ENCODE results near the gene TMEM26. TPM values are rescaled to one million over a fixed set of nuclear protein-coding genes. Genes with fewer than 3 reads are reported as not detected.

The TMEM26 gene
- total RNA-seq, 1 donor = 20.5 TPM

DNA sequence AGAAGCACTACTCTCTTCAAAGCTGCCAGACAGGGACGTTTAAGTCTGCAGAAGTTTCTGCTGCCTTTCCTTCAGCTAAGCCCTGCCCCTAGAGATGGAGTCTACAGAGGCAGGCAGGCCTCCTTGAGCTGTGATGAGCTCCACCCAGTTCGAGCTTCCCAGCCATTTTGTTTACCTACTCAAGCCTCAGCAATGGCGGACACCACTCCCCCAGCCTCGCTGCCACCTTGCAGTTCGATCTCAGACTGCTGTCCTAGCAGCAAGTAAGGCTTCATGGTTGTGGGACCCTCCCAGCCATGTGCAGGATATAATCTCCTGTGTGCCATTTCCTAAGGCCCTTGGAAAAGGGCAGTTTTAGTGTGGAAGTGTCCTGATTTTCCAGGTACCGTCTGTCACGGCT, 74.3 kb downstream of the TMEM26 start:
- no peak overlapping the region for H3K4me3 ChIP-seq (ENCODE audit: low read depth, low read length)
- TF ChIP-seq, protein P1, sequence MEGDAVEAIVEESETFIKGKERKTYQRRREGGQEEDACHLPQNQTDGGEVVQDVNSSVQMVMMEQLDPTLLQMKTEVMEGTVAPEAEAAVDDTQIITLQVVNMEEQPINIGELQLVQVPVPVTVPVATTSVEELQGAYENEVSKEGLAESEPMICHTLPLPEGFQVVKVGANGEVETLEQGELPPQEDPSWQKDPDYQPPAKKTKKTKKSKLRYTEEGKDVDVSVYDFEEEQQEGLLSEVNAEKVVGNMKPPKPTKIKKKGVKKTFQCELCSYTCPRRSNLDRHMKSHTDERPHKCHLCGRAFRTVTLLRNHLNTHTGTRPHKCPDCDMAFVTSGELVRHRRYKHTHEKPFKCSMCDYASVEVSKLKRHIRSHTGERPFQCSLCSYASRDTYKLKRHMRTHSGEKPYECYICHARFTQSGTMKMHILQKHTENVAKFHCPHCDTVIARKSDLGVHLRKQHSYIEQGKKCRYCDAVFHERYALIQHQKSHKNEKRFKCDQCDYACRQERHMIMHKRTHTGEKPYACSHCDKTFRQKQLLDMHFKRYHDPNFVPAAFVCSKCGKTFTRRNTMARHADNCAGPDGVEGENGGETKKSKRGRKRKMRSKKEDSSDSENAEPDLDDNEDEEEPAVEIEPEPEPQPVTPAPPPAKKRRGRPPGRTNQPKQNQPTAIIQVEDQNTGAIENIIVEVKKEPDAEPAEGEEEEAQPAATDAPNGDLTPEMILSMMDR (IDR thresholded peaks at IDR 0.05; ENCODE audit: insufficient read depth, low read length) = no peak
- DNase-seq (ENCODE audit: low read depth) = no peak

DNA sequence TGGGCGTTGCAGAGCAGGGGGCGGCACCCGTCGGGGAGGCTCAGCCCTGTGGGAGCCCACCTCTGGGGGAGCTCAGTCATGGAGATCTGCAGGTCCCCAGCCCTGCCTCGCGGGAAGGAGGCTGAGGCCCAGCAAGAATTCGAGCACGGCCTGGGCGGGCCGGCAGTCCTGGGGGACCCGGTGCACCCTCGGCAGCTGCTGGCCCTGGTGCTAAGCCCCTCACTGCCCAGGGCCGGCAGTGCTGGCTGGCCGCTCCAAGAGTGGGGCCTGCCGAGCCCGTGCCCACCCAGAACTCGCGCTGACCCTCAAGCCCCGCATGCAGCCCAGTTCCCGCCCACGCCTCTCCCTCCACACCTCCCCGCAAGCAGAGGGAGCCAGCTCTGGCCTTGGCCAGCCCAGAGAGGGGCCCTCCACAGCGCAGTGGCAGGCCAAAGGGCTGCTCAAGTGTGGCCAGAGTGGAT, 76.2 kb downstream of the TMEM26 start:
- TF ChIP-seq, protein P1 (IDR thresholded peaks at IDR 0.05; ENCODE audit: insufficient read depth, low read length) = no peak
- no peak for DNase-seq (ENCODE audit: low read depth)
- no peak overlapping the region for H3K4me3 ChIP-seq (ENCODE audit: low read depth, low read length)

DNA sequence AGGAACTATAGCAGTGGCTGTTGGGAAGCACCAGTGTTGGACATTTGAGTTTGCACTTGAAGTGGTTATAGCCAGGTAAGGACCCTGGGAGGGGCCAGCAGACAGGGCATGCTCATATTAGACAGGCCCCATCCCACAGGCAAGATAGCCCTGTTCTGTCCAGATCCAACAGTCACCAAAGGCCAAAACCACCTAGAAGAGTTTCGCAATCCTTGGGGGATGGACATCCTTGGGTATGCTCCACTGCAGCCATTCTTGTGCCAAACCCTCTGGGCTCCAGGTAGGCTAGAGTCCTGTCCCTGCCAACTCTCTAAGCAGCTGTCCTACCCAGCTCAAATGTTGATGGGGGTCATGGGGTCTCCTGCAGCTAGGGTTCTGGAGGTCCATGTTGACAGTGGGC, 76.8 kb downstream of the TMEM26 start:
- DNase-seq (ENCODE audit: low read depth) = no peak
- H3K4me3 ChIP-seq (ENCODE audit: low read depth, low read length) = no peak overlapping the region
- TF ChIP-seq, protein P1 (IDR thresholded peaks at IDR 0.05; ENCODE audit: insufficient read depth, low read length) = no peak

DNA sequence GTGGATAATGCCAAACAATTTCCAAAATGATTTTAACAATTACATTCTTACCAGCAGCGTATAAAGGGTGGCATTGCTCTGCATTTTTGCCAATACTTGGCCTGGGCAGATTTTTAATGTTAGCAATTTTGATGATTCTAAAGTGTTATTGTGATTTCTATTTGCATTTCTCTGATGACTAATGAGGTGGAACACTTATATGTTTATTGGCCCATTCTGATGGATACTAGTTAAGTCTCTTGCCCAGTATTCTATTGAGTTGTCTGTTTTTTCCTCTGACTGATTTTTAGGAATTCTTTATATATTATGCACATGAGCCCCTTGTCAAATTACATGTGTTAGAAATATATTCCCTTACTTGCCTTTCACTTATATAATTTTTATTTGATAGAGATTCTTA, 86.8 kb downstream of the TMEM26 start:
- DNase-seq (ENCODE audit: low read depth) = no peak
- H3K4me3 ChIP-seq (ENCODE audit: low read depth, low read length) = no peak overlapping the region
- TF ChIP-seq, protein P1 (IDR thresholded peaks at IDR 0.05; ENCODE audit: insufficient read depth, low read length) = no peak

DNA sequence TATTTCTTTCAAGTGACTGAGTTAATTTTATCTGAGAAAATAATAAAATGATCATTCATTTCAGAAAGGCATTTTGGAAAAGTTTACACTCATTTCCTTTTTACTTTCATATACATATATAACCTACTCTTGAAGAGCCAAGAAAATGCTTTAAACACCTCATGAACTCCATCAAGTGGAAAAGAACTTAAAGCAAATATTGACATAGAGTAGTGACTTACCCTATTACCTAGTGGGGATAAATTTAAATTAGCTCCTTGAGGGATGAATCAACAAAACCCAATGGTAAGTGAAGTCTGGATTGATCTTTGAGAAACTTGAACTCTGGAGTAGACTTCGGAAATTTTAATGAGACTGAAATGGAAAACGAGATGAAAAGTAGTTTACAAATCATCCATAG, 88.6 kb downstream of the TMEM26 start:
- no peak overlapping the region for H3K4me3 ChIP-seq (ENCODE audit: low read depth, low read length)
- DNase-seq (ENCODE audit: low read depth) = no peak
- TF ChIP-seq, protein P1 (IDR thresholded peaks at IDR 0.05; ENCODE audit: insufficient read depth, low read length) = no peak

DNA sequence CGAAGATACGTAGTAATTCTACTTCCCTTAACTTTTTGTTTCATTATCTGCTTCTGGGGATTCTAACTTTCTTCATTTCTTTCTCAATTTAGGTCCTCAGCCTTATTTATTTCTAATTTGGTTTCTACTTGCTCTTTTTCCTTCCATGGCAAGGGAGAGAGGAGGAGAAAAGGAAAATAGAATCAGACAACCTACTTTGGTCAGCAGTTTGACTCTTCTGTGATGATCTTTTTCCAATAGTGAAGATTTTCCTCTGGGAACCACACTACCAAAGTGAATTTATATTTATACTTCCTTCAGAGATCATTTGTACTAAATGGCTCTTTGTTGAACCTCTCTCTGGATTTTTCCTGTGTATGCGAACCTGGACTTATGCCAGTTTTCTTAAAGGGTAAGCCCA, 90.2 kb downstream of the TMEM26 start:
- no peak for DNase-seq (ENCODE audit: low read depth)
- TF ChIP-seq, protein P1 (IDR thresholded peaks at IDR 0.05; ENCODE audit: insufficient read depth, low read length) = no peak
- no peak overlapping the region for H3K4me3 ChIP-seq (ENCODE audit: low read depth, low read length)

DNA sequence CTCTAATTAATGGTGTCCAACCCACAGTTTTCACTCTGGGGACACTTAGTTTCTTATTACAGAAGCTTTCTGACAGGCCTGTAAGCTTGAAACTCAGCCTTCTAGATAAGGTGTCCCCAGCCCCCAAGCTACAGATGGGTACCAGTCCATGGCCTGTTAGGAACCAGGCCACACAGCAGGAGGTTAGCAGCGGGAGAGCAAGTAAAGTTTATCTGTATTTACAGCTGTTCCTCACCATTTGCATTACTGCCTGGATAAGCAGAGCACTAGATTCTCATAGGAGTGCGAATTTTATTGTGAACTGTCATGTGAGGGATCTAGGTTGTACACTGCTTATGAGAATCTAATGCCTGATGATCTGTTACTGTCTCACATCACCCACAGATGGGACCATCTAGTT, 93.7 kb downstream of the TMEM26 start:
- TF ChIP-seq, protein P1 (IDR thresholded peaks at IDR 0.05; ENCODE audit: insufficient read depth, low read length) = no peak
- H3K4me3 ChIP-seq (ENCODE audit: low read depth, low read length) = no peak overlapping the region
- DNase-seq (ENCODE audit: low read depth) = no peak
